ENCODE results near the gene ALDH16A1.

The ALDH16A1 gene

DNA sequence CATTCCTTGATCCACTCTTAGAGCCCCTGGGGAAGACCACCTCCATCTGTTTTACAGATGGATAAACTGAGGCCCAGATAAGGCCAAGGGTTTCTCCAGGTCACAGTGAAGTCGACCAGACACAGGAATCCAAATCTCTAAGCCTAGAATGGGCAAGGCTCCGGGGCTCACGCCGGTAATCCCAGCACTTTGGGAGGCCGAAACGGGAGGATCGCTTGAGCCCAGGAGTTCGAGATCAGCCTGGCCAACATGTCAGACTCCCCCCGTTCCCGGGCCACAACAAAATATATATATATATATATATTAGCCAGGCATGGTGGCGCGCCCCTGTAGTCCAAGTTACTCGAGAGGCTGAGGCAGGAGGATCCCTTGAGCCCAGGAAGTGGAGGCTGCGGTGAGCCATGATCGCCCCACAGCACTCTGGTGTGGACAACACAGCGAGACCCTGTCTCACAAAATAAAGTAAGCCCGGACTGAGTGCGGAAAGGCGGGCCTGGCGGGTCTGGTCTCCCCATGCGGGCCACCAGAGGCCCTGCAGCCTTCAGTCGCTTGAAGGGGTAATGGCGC is 33.8 kb downstream of the ALDH16A1 start:
- Histone ChIP-seq H3K4me1 (ENCODE audit: insufficient read depth, low read length) (peaks cover 24% of the 10 kb centered on the region), H3K9ac (ENCODE audit: low read length) (no peak overlapping the region), H3K27ac (ENCODE audit: low read depth, low read length) (peak overlapping the region; percentile 83), H3K27me3 (ENCODE audit: control insufficient read depth in 1 of 2, insufficient read depth in 2 of 2, low read length in 2 of 2) (no peaks in the 10 kb centered on the region), H3K4me3 (ENCODE audit: low read depth in 1 of 2, low read length in 2 of 2) (peak overlapping the region in 1 of 2 donors; percentile 29), H3K9me3 (ENCODE audit: low read length) (no peaks in the 10 kb centered on the region), H3K36me3 (ENCODE audit: insufficient read depth, low read length) (peaks cover 28% of the 10 kb centered on the region)

DNA sequence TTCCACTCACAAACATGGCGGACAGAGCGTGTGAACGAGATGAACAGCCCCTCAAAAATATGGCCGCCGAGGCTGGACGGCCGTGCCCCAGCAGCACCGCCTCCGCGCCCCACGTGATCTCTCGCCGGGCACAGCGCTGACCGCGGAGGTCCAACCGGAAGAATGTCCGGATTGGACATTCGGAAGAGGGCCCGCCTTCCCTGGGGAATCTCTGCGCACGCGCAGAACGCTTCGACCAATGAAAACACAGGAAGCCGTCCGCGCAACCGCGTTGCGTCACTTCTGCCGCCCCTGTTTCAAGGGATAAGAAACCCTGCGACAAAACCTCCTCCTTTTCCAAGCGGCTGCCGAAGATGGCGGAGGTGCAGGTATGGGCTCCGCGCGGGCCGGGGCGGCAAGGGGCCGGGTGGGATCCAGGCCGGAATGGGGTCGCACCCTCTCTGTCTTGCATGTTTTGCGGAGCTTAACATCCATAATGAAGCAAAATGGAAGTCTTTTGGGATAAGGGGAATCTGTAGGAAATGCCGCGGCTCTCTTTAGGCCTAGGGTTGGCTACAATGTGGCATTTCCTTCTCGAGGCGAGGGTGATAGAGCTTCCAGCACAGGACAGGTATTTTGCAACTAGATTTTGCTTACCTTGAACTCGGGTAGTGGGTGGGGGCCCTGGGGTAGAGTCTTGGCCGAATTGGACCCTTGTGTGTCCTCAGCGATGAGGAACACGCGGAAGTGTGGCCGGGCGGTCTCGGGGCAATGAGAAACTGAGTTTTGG is 34.4 kb downstream of the ALDH16A1 start, which contains the start of gene RPL13A:
Gene RPL13A (plus strand): TSS at position 332 of the 769 bp plus-strand sequence. CDS start 22 bp downstream, at position 354.
- no peaks in the 10 kb centered on the region for H3K27me3 ChIP-seq (ENCODE audit: control insufficient read depth in 1 of 2, insufficient read depth in 2 of 2, low read length in 2 of 2)
- peaks cover 24% of the 10 kb centered on the region for H3K4me1 ChIP-seq (ENCODE audit: insufficient read depth, low read length)
- H3K36me3 ChIP-seq (ENCODE audit: insufficient read depth, low read length), result peaks cover 34% of the 10 kb centered on the region
- H3K9ac ChIP-seq (ENCODE audit: low read length), result peak within 1 kb of the TSS; percentile 98
- peak within 1 kb of the TSS; percentile 94 for H3K27ac ChIP-seq (ENCODE audit: low read depth, low read length)
- H3K4me3 ChIP-seq (ENCODE audit: low read depth in 1 of 2, low read length in 2 of 2), result peak within 1 kb of the TSS; percentile 53 to 100
- no peaks in the 10 kb centered on the region for H3K9me3 ChIP-seq (ENCODE audit: low read length)

DNA sequence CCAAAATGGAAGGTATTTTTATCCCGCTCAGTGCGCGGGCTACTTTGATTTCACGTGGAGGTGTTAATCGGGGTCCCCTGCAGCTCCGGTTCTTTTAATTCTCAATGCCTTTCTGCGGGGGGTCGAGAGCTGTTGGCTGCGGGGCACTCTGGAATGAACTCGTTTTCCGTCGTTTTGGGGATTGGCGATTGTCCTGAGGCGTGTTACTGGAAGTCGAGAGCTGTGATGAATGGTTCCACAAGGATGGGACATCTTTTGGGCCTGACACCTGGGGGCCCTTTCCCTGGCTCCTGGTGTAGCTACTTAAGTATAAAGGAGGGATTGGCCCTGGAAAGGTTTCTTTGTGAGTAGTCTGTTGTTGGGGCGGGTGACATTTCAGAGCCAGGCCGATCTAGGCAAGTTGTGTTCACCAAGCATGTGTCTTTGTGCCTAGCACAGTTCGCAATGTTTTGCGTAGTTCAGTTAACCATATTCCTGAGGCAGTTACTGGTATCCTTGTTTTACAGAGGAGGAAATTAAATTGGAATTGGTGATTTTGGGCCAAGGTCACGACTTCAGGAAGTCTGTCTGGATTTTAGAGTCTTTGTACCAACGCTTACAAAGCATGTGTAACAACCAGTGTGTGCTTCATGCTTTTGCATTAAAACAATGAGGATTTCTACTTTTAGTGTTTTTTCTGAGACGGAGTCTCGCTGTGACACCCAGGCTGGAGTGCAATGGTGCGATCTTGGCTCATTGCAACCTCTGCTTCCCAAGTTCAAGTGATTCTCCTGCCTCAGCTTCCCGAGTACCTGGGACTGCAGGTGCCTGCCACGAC is 35.2 kb downstream of the ALDH16A1 start:
- peaks cover 24% of the 10 kb centered on the region for H3K4me1 ChIP-seq (ENCODE audit: insufficient read depth, low read length)
- peaks cover 42% of the 10 kb centered on the region for H3K36me3 ChIP-seq (ENCODE audit: insufficient read depth, low read length)
- peak overlapping the region; percentile 94 for H3K27ac ChIP-seq (ENCODE audit: low read depth, low read length)
- peak overlapping the region; percentile 53 to 100 for H3K4me3 ChIP-seq (ENCODE audit: low read depth in 1 of 2, low read length in 2 of 2)
- H3K27me3 ChIP-seq (ENCODE audit: control insufficient read depth in 1 of 2, insufficient read depth in 2 of 2, low read length in 2 of 2), result no peaks in the 10 kb centered on the region
- H3K9ac ChIP-seq (ENCODE audit: low read length), result peak overlapping the region; percentile 98
- H3K9me3 ChIP-seq (ENCODE audit: low read length), result no peaks in the 10 kb centered on the region

DNA sequence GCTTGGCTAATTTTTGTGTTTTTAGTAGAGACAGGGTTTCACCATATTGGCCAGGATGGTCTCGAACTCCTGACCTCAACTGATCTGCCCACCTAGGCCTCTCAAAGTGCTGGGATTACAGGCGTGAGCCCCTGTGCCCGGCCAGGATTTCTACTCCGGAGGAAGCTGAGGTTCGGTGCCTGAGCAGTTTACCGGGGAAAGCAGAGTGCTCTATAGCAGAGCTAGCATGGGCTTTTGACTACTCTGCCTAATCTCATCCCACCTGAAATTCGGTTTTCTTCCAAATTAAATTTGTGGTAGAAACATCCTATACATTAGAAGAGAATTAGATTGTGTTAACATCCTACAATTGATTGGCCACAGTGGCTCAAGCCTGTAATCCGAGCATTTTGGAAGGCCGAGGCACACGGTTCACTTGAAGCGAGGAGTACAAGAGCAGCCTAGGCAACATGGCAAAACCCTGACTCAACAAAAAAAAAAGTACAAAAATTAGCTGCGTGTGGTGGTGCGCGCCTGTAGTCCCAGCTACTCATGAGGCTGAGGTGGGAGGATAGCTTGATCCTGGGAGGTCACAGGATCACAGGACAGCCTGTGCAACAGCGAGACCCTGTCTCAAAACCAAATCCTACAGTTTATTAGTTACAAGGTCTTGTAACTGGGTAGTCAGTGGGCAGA is 36.0 kb downstream of the ALDH16A1 start:
- Histone ChIP-seq H3K36me3 (ENCODE audit: insufficient read depth, low read length) (peaks cover 42% of the 10 kb centered on the region), H3K27me3 (ENCODE audit: control insufficient read depth in 1 of 2, insufficient read depth in 2 of 2, low read length in 2 of 2) (no peaks in the 10 kb centered on the region), H3K27ac (ENCODE audit: low read depth, low read length) (peak overlapping the region; percentile 94), H3K9ac (ENCODE audit: low read length) (peak overlapping the region; percentile 98), H3K9me3 (ENCODE audit: low read length) (no peaks in the 10 kb centered on the region), H3K4me3 (ENCODE audit: low read depth in 1 of 2, low read length in 2 of 2) (peak overlapping the region; percentile 12 to 100), H3K4me1 (ENCODE audit: insufficient read depth, low read length) (peaks cover 24% of the 10 kb centered on the region)

DNA sequence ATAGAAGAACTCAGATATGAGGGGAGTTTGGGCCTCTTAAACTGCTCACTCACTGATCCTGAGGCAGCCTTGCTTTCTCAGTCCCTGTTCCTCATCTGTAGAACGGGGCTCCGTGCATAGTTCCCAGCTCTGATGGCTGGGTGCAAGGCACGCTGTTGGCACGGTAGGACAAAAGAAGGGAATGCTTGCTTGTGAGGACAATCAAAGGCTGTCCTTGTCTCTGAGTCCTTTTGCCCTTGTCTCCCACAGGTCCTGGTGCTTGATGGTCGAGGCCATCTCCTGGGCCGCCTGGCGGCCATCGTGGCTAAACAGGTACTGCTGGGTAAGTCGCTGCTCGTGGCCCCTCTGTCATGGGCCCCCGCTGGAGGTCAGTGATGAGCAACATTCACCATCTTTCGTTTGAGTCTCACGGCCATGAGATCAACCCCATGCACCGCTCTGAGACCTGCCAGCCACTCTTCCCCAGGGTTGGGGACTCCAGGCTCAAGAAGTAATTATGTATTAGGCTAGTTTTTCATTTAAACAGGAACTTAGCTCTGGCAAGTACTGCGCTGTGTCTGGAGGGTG is 36.7 kb downstream of the ALDH16A1 start:
- Histone ChIP-seq H3K36me3 (ENCODE audit: insufficient read depth, low read length) (peaks cover 42% of the 10 kb centered on the region), H3K4me1 (ENCODE audit: insufficient read depth, low read length) (peaks cover 24% of the 10 kb centered on the region)

DNA sequence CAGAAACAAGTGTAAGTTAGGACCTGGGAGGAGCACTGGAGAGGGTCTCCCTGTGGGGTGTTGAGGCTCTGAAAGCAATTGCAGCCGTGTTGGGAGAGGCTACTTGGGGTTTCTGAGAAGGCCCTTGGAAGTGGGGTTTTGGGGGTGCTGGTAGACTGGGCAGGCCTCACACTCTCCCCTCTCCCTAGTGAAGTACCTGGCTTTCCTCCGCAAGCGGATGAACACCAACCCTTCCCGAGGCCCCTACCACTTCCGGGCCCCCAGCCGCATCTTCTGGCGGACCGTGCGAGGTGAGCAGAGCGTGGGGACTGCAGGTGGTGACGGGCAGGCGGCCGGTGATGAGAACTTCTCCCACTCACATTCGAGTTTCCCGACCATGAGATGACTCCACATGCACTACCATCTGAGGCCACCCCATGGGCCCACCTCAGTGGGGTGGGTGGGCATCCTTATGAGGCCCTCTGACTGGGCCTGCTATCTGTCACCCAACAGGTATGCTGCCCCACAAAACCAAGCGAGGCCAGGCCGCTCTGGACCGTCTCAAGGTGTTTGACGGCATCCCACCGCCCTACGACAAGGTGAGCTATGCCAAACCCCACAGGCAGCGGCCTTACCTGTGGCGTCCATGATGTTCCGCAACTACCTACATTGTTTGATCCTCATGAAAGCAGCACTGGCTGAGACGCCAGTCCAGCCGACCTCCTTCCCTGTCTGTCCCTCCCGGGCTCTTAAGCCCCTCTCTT is 37.4 kb downstream of the ALDH16A1 start:
- peak overlapping the region in 1 of 2 donors; percentile 100 for H3K4me3 ChIP-seq (ENCODE audit: low read depth in 1 of 2, low read length in 2 of 2)
- H3K36me3 ChIP-seq (ENCODE audit: insufficient read depth, low read length), result peaks cover 42% of the 10 kb centered on the region
- H3K27ac ChIP-seq (ENCODE audit: low read depth, low read length), result no peak overlapping the region
- no peaks in the 10 kb centered on the region for H3K27me3 ChIP-seq (ENCODE audit: control insufficient read depth in 1 of 2, insufficient read depth in 2 of 2, low read length in 2 of 2)
- H3K9me3 ChIP-seq (ENCODE audit: low read length), result no peaks in the 10 kb centered on the region
- no peak overlapping the region for H3K9ac ChIP-seq (ENCODE audit: low read length)
- H3K4me1 ChIP-seq (ENCODE audit: insufficient read depth, low read length), result peaks cover 24% of the 10 kb centered on the region

More for the DNA sequence above, 36.7 kb downstream of the ALDH16A1 start:
- Histone ChIP-seq H3K4me3 (ENCODE audit: low read depth in 1 of 2, low read length in 2 of 2) (peak overlapping the region in 1 of 2 donors; percentile 100), H3K9ac (ENCODE audit: low read length) (peak overlapping the region; percentile 98), H3K9me3 (ENCODE audit: low read length) (no peaks in the 10 kb centered on the region), H3K27me3 (ENCODE audit: control insufficient read depth in 1 of 2, insufficient read depth in 2 of 2, low read length in 2 of 2) (no peaks in the 10 kb centered on the region), H3K27ac (ENCODE audit: low read depth, low read length) (peak overlapping the region; percentile 94)

DNA sequence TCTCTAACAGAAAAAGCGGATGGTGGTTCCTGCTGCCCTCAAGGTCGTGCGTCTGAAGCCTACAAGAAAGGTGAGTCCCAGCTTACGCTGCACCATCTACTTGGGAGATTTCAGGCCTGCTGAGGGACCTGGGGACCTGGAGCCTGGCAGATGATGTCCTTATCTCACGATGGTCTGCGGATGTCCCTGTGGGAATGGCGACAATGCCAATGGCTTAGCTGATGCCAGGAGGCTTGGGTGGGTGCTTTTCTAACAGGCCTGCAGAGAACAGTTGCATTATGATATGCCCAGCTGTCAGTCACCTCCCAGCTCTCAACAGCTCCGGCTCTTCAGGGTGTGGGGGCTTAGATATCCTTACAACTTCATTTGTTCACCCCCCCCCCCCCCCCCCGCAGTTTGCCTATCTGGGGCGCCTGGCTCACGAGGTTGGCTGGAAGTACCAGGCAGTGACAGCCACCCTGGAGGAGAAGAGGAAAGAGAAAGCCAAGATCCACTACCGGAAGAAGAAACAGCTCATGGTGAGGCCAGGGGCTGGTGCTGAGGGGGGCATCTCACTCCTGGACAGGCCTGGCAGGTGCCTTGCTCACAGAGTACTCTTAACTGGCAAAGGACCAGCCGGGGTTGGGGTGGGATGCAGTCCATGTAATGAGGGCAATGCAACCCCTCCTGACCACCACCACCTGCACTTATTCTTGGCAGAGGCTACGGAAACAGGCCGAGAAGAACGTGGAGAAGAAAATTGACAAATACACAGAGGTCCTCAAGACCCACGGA is 38.2 kb downstream of the ALDH16A1 start:
- H3K9ac ChIP-seq (ENCODE audit: low read length), result no peak overlapping the region
- peaks cover 42% of the 10 kb centered on the region for H3K36me3 ChIP-seq (ENCODE audit: insufficient read depth, low read length)
- H3K27me3 ChIP-seq (ENCODE audit: control insufficient read depth in 1 of 2, insufficient read depth in 2 of 2, low read length in 2 of 2), result no peaks in the 10 kb centered on the region
- peaks cover 24% of the 10 kb centered on the region for H3K4me1 ChIP-seq (ENCODE audit: insufficient read depth, low read length)
- H3K9me3 ChIP-seq (ENCODE audit: low read length), result no peaks in the 10 kb centered on the region
- H3K27ac ChIP-seq (ENCODE audit: low read depth, low read length), result no peak overlapping the region
- H3K4me3 ChIP-seq (ENCODE audit: low read depth in 1 of 2, low read length in 2 of 2), result no peak overlapping the region

DNA sequence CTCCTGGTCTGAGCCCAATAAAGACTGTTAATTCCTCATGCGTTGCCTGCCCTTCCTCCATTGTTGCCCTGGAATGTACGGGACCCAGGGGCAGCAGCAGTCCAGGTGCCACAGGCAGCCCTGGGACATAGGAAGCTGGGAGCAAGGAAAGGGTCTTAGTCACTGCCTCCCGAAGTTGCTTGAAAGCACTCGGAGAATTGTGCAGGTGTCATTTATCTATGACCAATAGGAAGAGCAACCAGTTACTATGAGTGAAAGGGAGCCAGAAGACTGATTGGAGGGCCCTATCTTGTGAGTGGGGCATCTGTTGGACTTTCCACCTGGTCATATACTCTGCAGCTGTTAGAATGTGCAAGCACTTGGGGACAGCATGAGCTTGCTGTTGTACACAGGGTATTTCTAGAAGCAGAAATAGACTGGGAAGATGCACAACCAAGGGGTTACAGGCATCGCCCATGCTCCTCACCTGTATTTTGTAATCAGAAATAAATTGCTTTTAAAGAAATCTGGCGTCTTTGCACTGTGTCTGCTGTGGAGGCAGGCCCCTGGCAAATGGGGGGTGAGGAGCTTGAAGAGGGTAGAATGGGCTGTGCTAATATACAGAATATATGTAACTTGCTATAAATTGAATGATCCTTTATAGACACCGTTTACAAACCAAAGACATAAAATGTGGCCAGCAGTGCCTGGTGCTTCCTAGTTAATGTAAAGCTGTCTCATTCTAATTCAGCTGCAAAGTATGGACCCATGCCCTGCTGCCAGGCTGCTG is 39.0 kb downstream of the ALDH16A1 start:
- Histone ChIP-seq H3K27me3 (ENCODE audit: control insufficient read depth in 1 of 2, insufficient read depth in 2 of 2, low read length in 2 of 2) (no peaks in the 10 kb centered on the region), H3K36me3 (ENCODE audit: insufficient read depth, low read length) (peaks cover 42% of the 10 kb centered on the region), H3K9ac (ENCODE audit: low read length) (no peak overlapping the region), H3K9me3 (ENCODE audit: low read length) (no peaks in the 10 kb centered on the region), H3K27ac (ENCODE audit: low read depth, low read length) (no peak overlapping the region), H3K4me3 (ENCODE audit: low read depth in 1 of 2, low read length in 2 of 2) (no peak overlapping the region), H3K4me1 (ENCODE audit: insufficient read depth, low read length) (peaks cover 25% of the 10 kb centered on the region)

DNA sequence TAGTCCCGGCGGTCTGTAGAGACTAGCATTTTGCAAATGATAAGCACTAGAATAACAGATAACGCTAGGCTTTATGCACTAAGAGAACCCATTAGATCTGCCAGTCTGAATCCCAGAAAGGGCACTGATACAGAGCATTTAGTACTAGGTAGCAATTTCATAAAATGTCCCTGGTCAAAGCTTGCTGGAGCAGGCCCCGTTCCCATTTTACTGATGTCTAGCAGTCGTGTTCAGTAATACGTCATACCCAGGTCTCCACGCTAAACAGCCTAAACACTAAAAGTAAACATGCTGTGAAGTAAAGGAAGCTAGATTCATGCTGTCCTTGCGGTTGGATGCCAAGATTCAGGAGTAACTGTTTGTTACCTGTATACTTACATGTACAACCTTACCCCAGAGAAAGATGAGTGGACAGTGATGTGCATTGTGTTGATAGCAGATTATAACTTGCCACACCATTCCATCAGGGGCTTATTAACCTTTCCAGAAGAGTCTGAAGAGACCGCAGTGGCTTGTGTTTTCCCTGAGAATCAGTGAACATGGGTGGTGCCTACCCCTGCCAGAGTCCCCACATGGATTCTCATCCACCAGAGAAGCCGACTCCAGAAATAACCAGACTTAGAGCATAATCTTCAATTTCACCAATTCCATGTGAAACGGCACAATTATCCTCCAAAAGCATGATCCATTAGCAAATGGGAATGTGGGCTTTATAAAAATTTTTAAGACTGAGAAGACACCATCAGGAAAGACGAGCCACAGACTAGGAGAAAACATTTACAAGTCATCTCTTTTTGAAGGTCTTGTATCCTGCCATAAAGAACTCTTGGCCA is 39.8 kb downstream of the ALDH16A1 start:
- peaks cover 33% of the 10 kb centered on the region for H3K4me1 ChIP-seq (ENCODE audit: insufficient read depth, low read length)

More for the DNA sequence above, 39.8 kb downstream of the ALDH16A1 start:
- H3K27me3 ChIP-seq (ENCODE audit: control insufficient read depth in 1 of 2, insufficient read depth in 2 of 2, low read length in 2 of 2), result no peaks in the 10 kb centered on the region
- H3K27ac ChIP-seq (ENCODE audit: low read depth, low read length), result no peak overlapping the region
- H3K4me3 ChIP-seq (ENCODE audit: low read depth in 1 of 2, low read length in 2 of 2), result no peak overlapping the region
- no peaks in the 10 kb centered on the region for H3K9me3 ChIP-seq (ENCODE audit: low read length)
- no peak overlapping the region for H3K9ac ChIP-seq (ENCODE audit: low read length)
- peaks cover 50% of the 10 kb centered on the region for H3K36me3 ChIP-seq (ENCODE audit: insufficient read depth, low read length)

All from muscle layer of colon (tissue), 2 donors.